ENCODE results near the gene SLC35F1.

- TF ChIP-seq EP300 (conservative IDR thresholded peaks at IDR 0.05; ENCODE audit: poor library complexity, severe bottlenecking), result no peak
- TF ChIP-seq CTCF (IDR thresholded peaks at IDR 0.05; ENCODE audit: poor library complexity, severe bottlenecking), result no peak
- TF ChIP-seq POLR2AphosphoS5 (IDR thresholded peaks at IDR 0.05), result no peak
- no peak for TF ChIP-seq EZH2 (IDR thresholded peaks at IDR 0.05; ENCODE audit: borderline replicate concordance, insufficient read depth, low read length, poor library complexity, severe bottlenecking)
- no peak for TF ChIP-seq SMC3 (conservative IDR thresholded peaks at IDR 0.05; ENCODE audit: poor library complexity)
- TF ChIP-seq RAD21 (conservative IDR thresholded peaks at IDR 0.05), result no peak
- no peak for TF ChIP-seq REST (IDR thresholded peaks at IDR 0.05; ENCODE audit: borderline replicate concordance)
These were observed 385.5 kb downstream of the SLC35F1 start for GRCh38 chr6:118292558-118292957.

All from neural cell (in vitro differentiated cells).